PFSK-1 (cell line): ENCODE results near the gene DENND1B.

Source experiments
- FOXP2 ChIP-seq: optimal IDR thresholded peaks from 2 replicates; pipeline ENCODE3; 2011; ENCODE audit warnings: borderline replicate concordance, control low read depth, inconsistent platforms; ENCODE audit not compliant: insufficient read depth; ENCODE audit errors: extremely low read length, extremely low read depth
- POLR2AphosphoS5 ChIP-seq: IDR thresholded peaks from 2 replicates; pipeline ENCODE4 v1.6.1; 2012; ENCODE audit warnings: low read depth, mild to moderate bottlenecking, control low read depth, low read length, moderate library complexity
- TAF1 ChIP-seq: IDR thresholded peaks from 2 replicates; pipeline ENCODE4 v1.6.1; 2012; ENCODE audit warnings: low read length, control low read depth, borderline replicate concordance; ENCODE audit not compliant: insufficient read depth

GRCh38 chr1:197467881-197468280 is 307.4 kb downstream of the DENND1B start:
- TF ChIP-seq FOXP2 = no peak
- TF ChIP-seq POLR2AphosphoS5 = no peak
- no peak for TF ChIP-seq TAF1
